Islet precursor cell (in vitro differentiated cells): ENCODE results near the gene CBLC.
"Not testable (repeated sequence)": the region's sequence is repeated elsewhere in the genome, so short reads cannot be mapped to it uniquely, and the experiment has no call there.

ENCODE experiments used
- DNase-seq: peaks from one replicate; pipeline ENCODE4 v3.0.0-alpha.2; 2018

The CBLC gene

DNA sequence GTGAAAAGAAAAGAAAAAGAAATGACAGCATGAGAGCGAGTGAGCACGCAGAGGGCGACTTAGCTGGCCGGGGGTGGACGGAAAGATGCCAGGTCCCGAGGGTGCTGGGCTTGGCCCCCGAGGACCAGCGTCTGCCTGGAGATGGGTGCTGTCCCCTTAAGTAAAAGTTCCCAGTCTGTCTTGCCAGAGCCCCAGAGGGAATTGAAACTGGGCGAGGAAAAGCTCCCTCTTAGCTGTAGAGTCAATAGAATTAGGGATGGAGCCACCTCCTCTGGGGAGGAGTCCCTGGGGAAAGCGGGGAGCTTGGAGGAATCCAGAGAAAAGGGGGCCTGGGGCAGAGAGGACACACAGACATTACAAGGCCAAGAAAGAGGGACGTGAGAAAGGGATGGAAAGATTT is 44.5 kb downstream of the CBLC start:
- DNase-seq: no peak

DNA sequence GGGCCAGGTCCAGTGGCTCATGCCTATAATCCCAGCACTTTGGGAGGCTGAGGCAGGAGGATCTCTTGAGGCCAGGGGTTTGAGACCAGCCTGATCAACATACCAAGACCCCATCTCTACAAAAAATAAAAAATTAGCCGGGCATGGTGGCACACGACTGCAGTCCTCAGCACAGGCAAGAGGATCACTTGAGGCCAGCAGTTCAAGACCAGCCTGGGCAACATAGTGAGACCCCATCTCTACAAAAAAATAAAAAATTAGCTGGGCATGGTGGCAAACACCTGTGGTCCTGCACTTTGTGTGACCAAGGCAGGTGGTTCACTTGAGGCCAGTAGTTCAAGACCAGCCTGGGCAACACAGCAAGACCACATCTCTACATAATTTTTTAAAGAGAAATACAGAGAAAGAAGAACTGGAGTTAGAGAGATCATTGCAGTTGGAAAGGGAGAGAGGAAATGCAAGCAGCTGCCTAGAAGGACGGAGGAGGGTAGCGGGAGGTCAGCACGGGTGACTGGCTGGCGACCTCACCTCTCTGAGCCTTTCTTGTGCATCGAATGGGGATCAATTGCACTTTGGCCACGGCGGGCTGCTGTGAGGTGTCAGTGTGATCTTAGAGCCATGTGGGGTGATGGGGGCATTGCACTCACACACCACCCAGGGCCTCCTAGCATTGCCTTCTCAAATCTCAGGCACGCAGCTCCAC is 45.1 kb downstream of the CBLC start:
- no peak for DNase-seq

DNA sequence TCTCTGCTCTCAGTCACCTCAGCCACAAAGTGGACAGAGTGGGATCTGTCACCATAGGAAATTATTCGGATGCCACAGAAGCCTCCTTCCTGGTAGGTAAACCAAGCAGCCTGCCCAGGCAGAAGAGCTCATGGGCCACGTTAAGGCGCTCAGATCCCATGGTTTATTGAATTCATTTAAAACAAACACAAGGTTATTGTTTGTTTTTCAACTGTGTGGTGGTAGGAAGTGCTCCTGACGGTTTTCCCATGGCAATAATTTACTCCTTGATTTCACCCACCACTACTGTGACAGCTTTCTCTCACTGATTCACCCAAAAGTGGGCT is 45.6 kb downstream of the CBLC start:
- no peak for DNase-seq

DNA sequence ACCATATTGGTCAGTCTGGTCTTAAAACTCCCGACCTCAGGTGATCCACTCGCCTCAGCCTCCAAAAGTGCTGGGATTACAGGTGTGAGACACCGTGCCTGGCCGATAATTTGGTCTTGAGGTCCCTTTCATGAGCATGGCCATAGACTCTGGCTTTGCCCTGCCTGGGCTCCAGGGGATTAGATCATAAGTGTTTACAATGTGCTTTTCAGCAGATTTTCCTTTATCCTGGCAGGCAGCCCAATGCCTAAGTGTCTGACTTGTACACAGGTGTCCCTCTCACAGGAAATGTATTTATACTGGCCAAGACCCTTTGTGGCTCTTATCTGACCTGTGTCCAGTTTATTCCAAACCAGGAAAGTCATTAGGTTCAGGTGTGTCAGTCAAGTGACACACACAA is 47.1 kb downstream of the CBLC start:
- DNase-seq: no peak

DNA sequence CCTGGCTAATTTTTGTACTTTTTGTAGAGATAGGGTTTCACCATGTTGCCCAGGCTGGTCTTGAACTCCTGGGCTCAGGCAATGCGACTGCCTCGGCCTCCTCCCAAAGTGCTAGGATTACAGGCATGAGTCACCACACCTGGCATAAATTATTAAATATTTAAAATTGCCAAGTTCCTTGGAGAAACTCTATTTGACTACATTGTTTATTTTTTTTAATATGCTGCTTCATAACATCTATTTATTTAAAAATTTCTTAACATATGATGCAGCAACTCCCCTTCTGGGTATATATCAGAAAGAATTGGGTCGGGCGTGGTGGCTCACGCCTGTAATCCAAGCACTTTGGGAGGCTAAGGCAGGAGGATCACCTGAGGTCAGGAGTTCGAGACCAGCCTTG is 55.2 kb downstream of the CBLC start:
- not testable (repeated sequence) for DNase-seq

DNA sequence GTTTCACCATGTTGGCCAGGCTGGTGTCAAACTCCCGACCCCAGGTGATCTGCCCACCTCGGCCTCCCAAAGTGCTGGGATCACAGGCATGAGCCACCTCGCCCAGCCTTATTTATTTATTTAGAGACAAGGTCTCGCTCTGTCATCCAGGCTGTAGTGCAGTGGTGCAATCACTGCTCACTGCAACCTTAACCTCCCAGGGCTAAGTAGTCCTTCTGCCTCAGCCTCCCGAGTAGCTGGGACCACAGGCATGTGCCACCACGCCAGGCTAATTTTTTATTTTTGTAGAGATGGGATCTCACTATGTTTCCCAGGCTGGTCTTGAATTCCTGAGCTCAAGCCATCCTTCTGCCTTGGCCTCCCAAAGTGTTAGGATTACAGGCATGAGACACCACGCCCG is 56.7 kb downstream of the CBLC start:
- not testable (repeated sequence) for DNase-seq

DNA sequence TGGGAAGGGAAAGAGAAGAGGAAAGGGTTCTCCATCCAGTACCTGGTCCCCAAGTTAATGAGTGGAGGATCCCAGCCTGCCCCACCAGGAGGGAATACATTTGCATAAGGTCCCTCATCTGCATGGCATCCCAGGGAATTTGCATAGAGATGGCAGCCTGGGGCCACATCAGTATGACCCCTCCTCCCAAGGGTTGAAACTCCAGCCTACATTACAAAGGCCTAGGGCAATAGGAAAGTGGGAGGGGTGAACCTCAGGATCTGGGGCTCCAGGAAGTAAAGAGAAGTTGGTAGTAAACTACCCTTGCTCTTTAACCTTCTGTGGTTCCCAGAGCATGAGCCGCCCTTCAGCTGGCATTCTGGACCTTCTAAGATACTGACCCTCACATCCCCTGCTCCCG is 61.6 kb downstream of the CBLC start:
- no peak for DNase-seq

DNA sequence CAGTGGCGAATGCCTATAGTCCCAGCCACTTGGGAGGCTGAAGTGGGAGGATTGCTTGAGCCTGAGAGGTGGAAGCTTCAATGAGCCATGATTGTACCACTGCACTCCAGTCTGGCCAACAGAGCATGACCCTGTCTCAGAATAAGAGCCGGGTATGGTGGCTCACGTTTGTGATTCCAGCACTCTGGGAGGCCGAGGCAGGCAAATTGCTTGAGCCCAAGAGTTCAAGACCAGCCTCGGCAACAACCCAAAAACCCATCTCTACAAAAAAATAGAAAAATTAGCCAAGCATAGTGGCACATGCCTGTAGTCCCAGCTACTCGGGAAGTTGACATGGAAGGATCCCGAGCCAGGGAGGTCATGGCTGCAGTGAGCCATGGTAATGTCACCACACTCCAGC is 63.1 kb downstream of the CBLC start:
- DNase-seq: no peak

DNA sequence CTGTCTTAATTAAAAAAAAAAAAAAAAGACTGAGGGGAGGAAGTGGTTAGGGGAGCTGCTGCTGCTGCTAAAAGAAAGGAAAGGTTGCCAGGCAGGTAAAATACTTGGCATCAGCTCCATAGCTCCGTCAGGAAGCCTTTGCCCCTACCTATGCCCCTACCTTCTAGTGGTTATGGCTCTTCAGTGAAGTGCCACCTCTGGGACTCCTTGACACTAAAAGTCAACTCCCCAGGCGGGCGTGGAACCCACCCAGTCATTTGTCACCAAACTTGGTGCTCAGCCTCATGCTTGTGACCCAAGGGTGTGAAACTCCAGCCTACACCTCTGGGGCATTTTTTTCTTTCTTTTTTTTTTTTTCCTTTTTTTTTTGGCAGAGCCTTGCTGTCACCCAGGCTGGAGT is 63.5 kb downstream of the CBLC start:
- no peak for DNase-seq

DNA sequence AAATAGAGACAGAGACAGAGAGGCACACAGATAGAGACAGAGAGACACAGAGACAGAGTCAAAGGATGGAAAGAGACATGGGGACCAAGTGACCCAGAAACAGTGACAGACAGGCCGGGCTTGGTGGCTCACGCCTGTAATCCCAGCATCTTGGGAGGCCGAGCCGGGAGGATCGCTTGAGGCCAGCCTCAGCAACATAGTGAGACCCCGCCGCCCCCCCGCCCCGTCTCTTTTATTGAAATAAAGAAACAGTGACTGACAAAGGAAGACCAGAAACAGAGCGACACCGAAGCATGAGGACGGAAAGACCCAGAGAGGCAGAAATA is 67.6 kb downstream of the CBLC start:
- no peak for DNase-seq

DNA sequence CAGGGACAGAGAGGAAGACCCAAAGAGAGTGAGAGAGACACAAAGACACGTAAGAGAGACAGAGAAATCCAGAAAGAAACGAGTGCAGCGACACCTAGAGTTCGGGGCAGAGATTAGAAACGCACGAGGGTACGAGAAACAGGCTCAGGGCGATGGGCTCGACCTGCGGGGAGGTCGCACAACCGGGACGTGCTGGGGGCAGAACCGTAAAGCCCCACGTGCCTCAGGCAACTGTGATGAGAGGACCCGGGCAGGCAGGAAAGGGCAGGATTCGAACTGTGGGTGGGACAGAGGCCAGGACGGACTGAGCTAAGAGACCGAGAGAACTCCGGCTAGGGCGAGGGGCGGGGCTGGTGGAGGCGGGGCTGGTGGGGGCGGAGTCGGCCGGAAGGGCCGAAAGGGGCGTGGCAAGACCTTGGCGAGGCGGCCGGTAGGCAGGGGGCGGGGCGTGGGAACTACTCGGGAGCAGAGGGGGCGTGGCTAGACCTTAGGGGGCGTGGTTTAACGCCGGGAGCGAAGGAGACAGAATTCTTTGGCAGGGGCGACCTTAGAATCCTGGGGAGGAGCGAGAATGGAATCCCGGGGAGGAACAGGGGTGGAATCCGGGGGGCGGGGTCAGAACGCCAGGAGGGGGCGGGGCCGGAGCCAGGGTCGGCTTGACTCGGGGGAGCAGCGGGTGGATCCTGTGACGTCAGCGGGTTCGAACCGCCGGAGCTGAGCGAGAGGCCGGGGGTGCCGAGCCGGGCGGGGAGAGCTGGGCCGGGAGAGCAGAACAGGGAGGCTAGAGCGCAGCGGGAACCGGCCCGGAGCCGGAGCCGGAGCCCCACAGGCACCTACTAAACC is 68.1 kb downstream of the CBLC start, which contains the start of gene NECTIN2:
TSS of gene NECTIN2 (plus strand) at position 686 of the 843 bp plus-strand sequence. CDS start 229 bp downstream, outside the sequence.
- DNase-seq: peak; percentile 100

DNA sequence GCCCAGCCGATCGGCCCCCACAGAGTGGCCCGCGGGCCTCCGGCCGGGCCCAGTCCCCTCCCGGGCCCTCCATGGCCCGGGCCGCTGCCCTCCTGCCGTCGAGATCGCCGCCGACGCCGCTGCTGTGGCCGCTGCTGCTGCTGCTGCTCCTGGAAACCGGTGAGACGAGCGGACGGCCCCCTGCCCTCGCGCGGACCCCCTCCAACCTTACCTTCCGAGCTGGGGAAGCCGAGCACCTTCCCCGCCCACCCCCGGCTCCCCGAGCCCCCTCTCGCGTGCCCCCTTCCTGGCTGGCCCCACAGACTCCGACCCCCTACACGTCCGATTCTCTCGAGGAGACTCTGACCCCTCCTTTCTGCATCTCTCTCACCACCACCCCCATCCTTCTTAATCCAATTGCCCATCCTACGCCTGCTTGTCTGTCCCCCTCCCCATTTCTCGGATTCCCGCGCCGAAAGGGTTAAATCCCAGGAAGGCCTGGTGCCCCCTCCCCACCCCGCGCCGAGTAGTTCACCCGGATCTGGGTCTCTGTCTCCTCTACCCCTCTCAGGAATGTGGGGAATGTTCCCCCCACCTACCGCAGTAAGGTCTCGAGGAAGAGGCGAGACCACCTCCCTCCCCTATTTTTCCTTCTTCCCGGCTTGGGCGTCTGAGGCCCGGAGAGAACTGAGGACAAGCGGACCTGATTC is 68.9 kb downstream of the CBLC start:
- peak; percentile 92 for DNase-seq

DNA sequence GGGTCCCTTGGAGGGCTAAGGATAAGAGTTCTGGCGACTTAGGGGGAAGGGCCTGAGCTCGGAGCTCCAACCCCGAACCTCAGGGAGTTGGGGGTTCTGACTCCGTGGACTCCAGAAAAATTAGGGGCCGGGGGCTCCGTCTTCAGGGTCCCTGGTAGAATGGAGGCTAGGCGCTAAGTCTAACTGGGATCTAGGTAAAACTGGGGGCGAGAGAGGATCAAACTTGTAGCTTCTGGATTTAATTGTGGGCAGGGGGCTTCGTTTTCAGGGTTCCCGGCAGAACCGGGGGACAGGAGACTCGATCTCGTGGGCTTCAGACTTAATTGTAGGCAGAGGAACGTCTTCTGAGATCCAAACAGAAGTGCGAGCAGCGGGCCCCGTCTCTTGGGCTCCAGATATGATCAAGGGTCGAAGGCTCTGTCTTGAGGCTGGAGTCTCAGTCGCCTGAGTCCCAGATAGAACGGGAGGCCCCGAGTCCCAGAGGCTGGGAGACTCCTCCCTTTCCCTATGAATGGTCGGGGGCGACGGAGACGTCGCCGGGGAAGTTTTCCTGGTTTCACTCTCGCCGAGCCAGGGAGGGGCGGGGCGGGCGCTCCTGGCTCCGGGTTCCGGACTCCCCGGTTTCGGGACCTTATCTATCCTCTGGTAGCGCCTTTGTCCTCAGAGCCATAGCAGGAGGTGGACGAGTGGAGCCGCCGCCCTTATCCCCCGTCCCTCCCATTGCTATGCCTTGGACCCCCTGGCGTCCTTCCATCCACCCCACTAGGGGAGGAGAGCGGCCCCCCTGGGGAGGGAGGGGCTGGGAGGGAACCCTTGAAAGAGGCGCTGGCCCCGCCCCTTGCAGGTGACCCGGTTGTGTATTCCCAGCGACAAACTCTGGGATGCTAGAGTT is 69.7 kb downstream of the CBLC start:
- DNase-seq: peak; percentile 77

DNA sequence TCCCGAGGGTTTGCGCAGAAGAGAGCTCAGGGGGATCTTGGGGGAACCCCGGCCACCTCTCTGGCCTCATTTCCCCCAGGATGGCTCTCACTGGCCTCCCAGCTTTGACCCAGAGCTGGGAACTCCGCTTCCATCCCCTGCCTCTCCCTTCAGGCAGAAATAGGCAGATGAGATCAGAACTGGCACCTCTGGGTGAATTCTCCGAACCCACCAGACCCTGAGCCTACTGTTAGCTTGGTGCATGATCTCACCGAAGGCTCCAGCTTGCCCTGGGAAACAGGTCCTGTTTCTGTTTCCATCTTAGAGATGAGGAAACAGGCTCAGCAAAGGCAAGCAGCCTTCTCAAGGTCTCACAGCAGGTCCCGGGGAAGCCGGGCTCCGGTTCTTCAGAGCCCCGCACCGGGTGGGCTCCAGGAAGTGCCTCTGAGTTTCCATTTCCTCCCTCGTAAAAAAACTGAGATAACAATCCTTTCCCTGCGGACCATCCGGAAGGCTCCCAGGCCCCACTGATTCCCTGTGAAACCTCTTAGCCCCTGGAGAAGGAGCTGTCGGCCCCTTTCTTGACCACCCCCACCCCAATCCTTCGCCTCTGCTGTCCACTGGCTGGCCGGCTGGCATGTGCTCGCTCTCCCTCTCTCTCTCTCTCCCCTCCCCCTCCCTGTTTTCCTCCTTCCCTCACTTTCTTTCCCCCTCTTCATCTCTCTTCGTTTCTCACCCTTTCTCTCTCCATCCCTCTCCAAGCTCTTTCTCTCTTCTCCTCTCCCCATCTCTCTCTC is 70.5 kb downstream of the CBLC start:
- peak; percentile 84 for DNase-seq

DNA sequence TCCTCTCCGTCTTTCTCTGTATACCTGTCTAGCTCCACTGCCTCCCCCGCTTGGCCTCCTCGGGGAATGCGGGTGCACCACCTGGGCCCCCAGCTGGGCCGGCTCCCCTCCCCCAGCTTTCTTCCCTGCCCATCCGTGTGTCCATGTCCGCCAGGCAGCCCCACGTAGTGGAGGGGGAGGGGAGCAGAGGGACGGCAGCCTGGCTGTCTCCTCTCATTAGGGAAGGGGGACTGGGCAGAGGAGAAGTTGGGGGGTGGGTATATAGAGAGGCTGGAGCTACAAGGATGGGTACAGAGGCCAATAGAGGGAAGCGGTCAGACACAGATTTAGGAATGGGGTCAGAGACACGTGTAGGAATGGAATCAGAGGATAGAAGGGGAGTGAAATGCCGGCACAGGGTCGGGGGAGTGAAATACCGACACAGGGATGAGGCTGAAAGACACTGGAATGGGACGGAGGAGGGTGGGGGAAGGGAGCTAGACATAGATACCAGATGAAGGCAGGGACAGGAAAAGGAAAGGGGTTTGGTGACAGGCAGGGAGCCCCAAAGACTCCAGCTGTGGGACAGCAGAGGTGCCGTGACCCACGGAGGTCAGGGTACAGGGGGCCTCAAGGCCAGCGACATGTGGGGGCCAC is 71.2 kb downstream of the CBLC start:
- DNase-seq: peak; percentile 74
